Vagina (tissue), 2 donors: ENCODE measurements around the gene ASH1L.

Source experiments
- POLR2A ChIP-seq, 2 donors: fragments of 450-650 bp; IDR thresholded peaks; one replicate each; pipeline ENCODE4 v1.6.1; 2017; ENCODE audit warnings: antibody characterized with exemption in 2 of 2, mild to moderate bottlenecking in 2 of 2, moderate library complexity in 2 of 2
- POLR2AphosphoS5 ChIP-seq, 2 donors: sonication (generic); formaldehyde crosslinking; IDR thresholded peaks; one replicate each; pipeline ENCODE4 v1.9.0; 2017; ENCODE audit warnings: antibody characterized with exemption in 2 of 2, mild to moderate bottlenecking in 2 of 2, low read depth in 1 of 2; ENCODE audit not compliant: insufficient read depth in 1 of 2
- TF ChIP-seq, protein P1 (sequence below), 3 experiments: fragments of 450-650 bp in 2 of 3; fragments of 200-600 bp in 1 of 3; sonication (generic) in 1 of 3; IDR thresholded peaks; one replicate each; pipeline ENCODE4 v1.5.1; 2017 to 2019; ENCODE audit warnings: antibody characterized with exemption in 3 of 3, mild to moderate bottlenecking in 2 of 3, moderate library complexity in 2 of 3

DNA sequence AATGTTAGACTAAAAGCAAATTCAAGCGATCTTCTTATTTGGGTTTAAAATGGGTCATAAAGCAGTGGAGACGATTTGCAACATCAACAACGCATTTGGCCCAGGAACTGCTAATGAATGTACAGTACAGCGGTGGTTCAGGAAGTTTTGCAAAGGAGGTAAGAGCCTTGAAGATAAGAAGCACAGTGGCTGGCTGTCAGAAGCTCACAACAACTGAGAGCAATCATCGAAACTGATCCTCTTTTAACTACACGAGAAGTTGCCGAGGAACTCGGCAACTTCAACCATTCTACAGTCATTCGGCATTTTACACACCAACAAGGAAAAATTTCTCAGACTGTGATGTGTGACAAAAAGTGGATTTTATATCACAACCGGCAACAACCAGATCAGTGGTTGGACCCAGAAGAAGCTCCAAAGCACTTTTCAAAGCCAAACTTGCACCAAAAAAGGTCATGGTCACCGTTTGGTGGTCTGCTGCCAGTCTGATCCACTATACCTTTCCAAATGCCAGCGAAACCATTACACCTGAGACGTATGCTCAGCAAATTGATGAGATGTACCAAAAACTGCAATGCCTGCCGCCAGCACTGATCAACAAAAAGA lies 47.9 kb downstream of the ASH1L start:
- no peak for TF ChIP-seq POLR2A (IDR thresholded peaks at IDR 0.05)
- TF ChIP-seq, protein P1, sequence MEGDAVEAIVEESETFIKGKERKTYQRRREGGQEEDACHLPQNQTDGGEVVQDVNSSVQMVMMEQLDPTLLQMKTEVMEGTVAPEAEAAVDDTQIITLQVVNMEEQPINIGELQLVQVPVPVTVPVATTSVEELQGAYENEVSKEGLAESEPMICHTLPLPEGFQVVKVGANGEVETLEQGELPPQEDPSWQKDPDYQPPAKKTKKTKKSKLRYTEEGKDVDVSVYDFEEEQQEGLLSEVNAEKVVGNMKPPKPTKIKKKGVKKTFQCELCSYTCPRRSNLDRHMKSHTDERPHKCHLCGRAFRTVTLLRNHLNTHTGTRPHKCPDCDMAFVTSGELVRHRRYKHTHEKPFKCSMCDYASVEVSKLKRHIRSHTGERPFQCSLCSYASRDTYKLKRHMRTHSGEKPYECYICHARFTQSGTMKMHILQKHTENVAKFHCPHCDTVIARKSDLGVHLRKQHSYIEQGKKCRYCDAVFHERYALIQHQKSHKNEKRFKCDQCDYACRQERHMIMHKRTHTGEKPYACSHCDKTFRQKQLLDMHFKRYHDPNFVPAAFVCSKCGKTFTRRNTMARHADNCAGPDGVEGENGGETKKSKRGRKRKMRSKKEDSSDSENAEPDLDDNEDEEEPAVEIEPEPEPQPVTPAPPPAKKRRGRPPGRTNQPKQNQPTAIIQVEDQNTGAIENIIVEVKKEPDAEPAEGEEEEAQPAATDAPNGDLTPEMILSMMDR (IDR thresholded peaks at IDR 0.05): no peak
- no peak for TF ChIP-seq POLR2AphosphoS5 (IDR thresholded peaks at IDR 0.05; ENCODE audit: insufficient read depth in 1 of 2, low read depth in 1 of 2)
